Activated CD8-positive, alpha-beta T cell treated with anti-CD3 and anti-CD28 coated beads, Interleukin-2, amount 10 ng/mL, durations not matched to agents 7 days and 5 days (primary cell): ENCODE data around the gene WWP2. TPM values are rescaled to one million over a fixed set of nuclear protein-coding genes. Genes with fewer than 3 reads are reported as not detected.
"Not testable (repeated sequence)": the region's sequence is repeated elsewhere in the genome, so short reads cannot be mapped to it uniquely, and the experiment has no call there.

Experiments used
- ATAC-seq: fragments of 150-1000 bp; cut with Tn5 transposase; one replicate; pipeline ENCODE4 v1.10.0; 2021; ENCODE audit warnings: moderate library complexity
- CTCF ChIA-PET: fragments of 350-600 bp; sonication (Branson Sonifier 250); formaldehyde crosslinking; loops from one replicate; lab custom pipeline; 2021; ENCODE audit warnings: antibody characterized with exemption; lab: Charles Lee
- POLR2A ChIA-PET: fragments of 350-600 bp; sonication (Branson Sonifier 250); formaldehyde crosslinking; loops from one replicate; lab custom pipeline; 2021; ENCODE audit warnings: antibody characterized with exemption; lab: Charles Lee
- DNase-seq: peaks from one replicate; pipeline ENCODE4 v3.0.0-alpha.2; 2020
- H3K27ac Mint-ChIP-seq: one replicate; pipeline ENCODE4 v1.8.0; 2021; ENCODE audit warnings: mild to moderate bottlenecking, mixed read lengths
- H3K27me3 Mint-ChIP-seq: one replicate; pipeline ENCODE4 v1.8.0; 2021; ENCODE audit warnings: low read depth, mixed read lengths
- H3K36me3 Mint-ChIP-seq: one replicate; pipeline ENCODE4 v1.8.0; 2021; ENCODE audit warnings: low read depth, mixed read lengths
- H3K4me1 Mint-ChIP-seq: one replicate; pipeline ENCODE4 v1.8.0; 2021; ENCODE audit warnings: low read depth, mixed read lengths
- H3K4me3 Mint-ChIP-seq: one replicate; pipeline ENCODE4 v1.8.0; 2021; ENCODE audit warnings: mild to moderate bottlenecking, mixed read lengths
- H3K9me3 Mint-ChIP-seq: one replicate; pipeline ENCODE4 v1.8.0; 2022; ENCODE audit warnings: mixed read lengths; ENCODE audit not compliant: insufficient read depth
- microRNA-seq: library from miRNA; unstranded; fragments of <30 nt; microRNA quantifications from one replicate; pipeline ENCODE4 v1.2.0, GENCODE V29; 2022
- total RNA-seq, 2 experiments: library from RNA; stranded (reverse); gene quantifications; one replicate each; pipeline ENCODE4 v1.2.3, GENCODE V29; 2021

Gene WWP2
- total RNA-seq, 2 experiments from 2014 or later: 60.1 to 64.5 TPM

DNA sequence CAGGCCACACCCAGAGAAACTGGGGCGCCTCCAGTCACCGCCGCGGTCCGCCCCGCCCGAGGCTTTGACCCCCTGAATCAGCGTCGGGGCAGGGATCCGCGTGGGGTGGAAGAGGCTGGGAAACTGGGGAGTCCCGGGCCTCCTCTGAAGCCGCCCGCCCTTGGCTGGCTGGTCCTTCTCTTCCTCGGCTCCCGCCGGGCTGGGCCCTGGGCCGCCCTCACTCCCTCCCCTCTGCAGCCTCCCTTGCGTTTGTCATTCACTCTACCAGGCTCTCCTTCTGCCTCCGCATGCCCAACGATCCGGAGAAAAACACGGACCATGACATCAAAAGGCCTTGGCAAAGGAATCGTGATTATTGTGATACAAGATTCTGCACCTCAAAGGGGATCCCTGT, 203.5 kb downstream of the WWP2 start:
- not testable (repeated sequence) for H3K27me3 Mint-ChIP-seq, H3K36me3 Mint-ChIP-seq, H3K9me3 Mint-ChIP-seq

GRCh38 chr16:69967688-69968087, 205.6 kb downstream of the WWP2 start:
- ATAC-seq, H3K9me3 Mint-ChIP-seq, CTCF ChIA-PET, H3K4me3 Mint-ChIP-seq, POLR2A ChIA-PET, H3K36me3 Mint-ChIP-seq, H3K4me1 Mint-ChIP-seq, H3K27ac Mint-ChIP-seq, DNase-seq, H3K27me3 Mint-ChIP-seq: not testable (repeated sequence)

More for the DNA sequence above, 203.5 kb downstream of the WWP2 start:
- POLR2A ChIA-PET, H3K4me1 Mint-ChIP-seq, ATAC-seq, CTCF ChIA-PET, H3K4me3 Mint-ChIP-seq, DNase-seq, H3K27ac Mint-ChIP-seq: not testable (repeated sequence)

- H3K9me3 Mint-ChIP-seq, H3K27me3 Mint-ChIP-seq, POLR2A ChIA-PET, H3K4me3 Mint-ChIP-seq, CTCF ChIA-PET, ATAC-seq, DNase-seq, H3K27ac Mint-ChIP-seq, H3K36me3 Mint-ChIP-seq, H3K4me1 Mint-ChIP-seq: not testable (repeated sequence)
Observed at GRCh38 chr16:69968125-69968524, 206.0 kb downstream of the WWP2 start.

GRCh38 chr16:69969657-69970056, 207.5 kb downstream of the WWP2 start:
- CTCF ChIA-PET: not testable (repeated sequence)

GRCh38 chr16:69972120-69972519, 210.0 kb downstream of the WWP2 start:
- POLR2A ChIA-PET, H3K9me3 Mint-ChIP-seq, CTCF ChIA-PET, H3K27ac Mint-ChIP-seq, DNase-seq, H3K36me3 Mint-ChIP-seq, ATAC-seq, H3K4me3 Mint-ChIP-seq, H3K27me3 Mint-ChIP-seq, H3K4me1 Mint-ChIP-seq: not testable (repeated sequence)

More at GRCh38 chr16:69969657-69970056, 207.5 kb downstream of the WWP2 start:
- H3K4me1 Mint-ChIP-seq, DNase-seq, POLR2A ChIA-PET, H3K4me3 Mint-ChIP-seq, H3K9me3 Mint-ChIP-seq, H3K27ac Mint-ChIP-seq, H3K36me3 Mint-ChIP-seq, H3K27me3 Mint-ChIP-seq, ATAC-seq: not testable (repeated sequence)

DNA sequence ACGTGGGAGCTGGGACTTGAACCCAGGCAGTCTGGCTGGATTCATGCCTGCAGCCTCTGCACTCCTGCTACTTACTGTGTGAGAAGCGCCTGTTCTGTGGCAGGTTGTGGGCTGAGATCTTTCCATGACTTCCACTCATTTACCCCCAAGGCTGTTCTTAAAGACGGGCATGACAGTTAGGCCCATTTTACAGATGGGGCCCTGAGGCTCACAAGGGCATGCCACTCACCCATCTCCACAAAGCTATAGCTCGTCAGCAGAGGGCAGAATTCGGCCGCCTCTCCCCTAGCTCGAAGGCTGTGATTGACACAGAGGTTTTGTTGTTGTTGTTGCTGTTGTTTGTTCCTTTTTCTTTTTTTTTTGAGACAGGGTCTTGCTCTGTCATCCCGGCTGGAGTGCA, 210.8 kb downstream of the WWP2 start:
- not testable (repeated sequence) for H3K4me1 Mint-ChIP-seq, ATAC-seq

DNA sequence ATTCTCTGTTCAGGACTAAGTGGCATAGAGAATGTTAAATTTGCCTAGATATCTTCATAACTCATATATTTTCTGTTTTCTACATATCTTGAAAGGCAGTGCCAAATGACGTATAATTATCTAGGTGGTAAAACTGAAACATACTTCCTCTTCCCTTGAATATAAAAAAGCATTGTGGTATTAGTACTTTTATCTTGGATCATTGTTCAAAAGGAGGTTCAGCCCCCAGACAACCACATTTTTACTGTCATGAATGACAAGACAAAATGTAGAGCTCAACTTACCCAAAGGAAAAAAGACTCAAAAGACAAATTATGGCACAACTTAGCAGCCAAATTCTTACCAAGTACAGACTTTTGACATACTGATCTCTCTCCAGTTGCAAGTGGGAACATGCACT, 223.1 kb downstream of the WWP2 start:
- POLR2A ChIA-PET, H3K36me3 Mint-ChIP-seq, H3K27me3 Mint-ChIP-seq, ATAC-seq, H3K4me3 Mint-ChIP-seq, H3K27ac Mint-ChIP-seq, H3K9me3 Mint-ChIP-seq, H3K4me1 Mint-ChIP-seq, DNase-seq, CTCF ChIA-PET: not testable (repeated sequence)

More for the DNA sequence above, 210.8 kb downstream of the WWP2 start:
- H3K27ac Mint-ChIP-seq, POLR2A ChIA-PET, CTCF ChIA-PET, H3K36me3 Mint-ChIP-seq, H3K4me3 Mint-ChIP-seq, DNase-seq, H3K9me3 Mint-ChIP-seq, H3K27me3 Mint-ChIP-seq: not testable (repeated sequence)

Small RNA genes lying within 50 kb of the gene (microRNA-seq; reads per million reads assigned to microRNA genes)
- gene MIR140: 20,913 reads per million, percentile 96 among the genes with 10 or more reads in this experiment

Other genes with a start within 250 kb of the WWP2 start
- 10 to 100 TPM; 16.8 to 17.5 TPM for gene NFAT5, start 196.4 kb upstream of the WWP2 start, total RNA-seq
- 10 to 100 TPM; 18.3 to 20.1 TPM for gene NQO1, start 35.8 kb upstream of the WWP2 start, total RNA-seq
- 10 to 100 TPM; 53.3 to 58.8 TPM for gene NOB1, start 7.4 kb upstream of the WWP2 start, total RNA-seq
- gene CLEC18A, start 189.0 kb downstream of the WWP2 start, total RNA-seq: under 1 TPM; 0.63 to 0.95 TPM